Breast epithelium (tissue), 3 donors: ENCODE measurements around the gene TMEM54.

Experiments used
- POLR2A ChIP-seq: fragments of 450-650 bp; IDR thresholded peaks from one replicate; pipeline ENCODE4 v1.6.1; 2016; ENCODE audit warnings: antibody characterized with exemption, mild to moderate bottlenecking, moderate library complexity
- POLR2AphosphoS5 ChIP-seq, 3 donors: sonication (generic); formaldehyde crosslinking; IDR thresholded peaks; one replicate each; pipeline ENCODE4 v1.6.1; 2017; ENCODE audit warnings: antibody characterized with exemption in 3 of 3
- TF ChIP-seq, protein P1 (sequence below), 3 donors: fragments of 450-650 bp; IDR thresholded peaks; one replicate each; pipeline ENCODE4 v1.5.1; 2016 to 2017; ENCODE audit warnings: antibody characterized with exemption in 3 of 3, mild to moderate bottlenecking in 3 of 3, moderate library complexity in 3 of 3

DNA sequence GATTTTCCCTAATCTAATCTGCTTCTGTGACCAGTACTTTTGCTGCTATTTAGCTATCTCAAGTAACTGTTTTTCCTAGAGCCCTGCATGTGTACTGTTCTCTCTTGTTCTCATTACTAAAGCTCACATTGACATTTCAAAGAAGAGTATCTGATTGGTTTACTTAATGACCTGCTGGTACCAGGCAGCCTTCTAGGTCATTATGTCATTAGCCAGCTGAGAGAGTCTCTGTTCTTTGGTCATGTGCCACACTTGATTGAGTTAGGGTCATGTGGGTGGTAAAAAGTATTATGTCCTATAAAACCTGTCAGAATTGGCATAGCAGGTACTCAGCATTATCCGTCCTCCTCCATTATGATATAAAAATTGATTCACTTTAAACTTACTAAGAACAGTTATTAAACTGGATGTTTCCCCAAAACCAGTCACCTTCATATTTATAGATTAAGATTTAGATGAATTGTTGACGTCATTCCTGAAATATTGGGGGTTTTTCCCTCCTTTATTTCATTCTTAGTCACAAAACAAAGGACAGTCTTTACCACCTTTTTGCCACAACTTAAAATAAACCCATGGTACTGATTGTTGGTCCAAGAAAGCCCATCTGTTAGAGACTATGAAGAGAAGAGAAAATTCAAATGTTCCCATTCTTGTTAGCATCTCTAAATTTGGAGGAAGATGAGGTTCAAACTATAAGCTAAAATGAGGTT is 52.7 kb downstream of the TMEM54 start:
- no peak for TF ChIP-seq POLR2A
- TF ChIP-seq, protein P1, sequence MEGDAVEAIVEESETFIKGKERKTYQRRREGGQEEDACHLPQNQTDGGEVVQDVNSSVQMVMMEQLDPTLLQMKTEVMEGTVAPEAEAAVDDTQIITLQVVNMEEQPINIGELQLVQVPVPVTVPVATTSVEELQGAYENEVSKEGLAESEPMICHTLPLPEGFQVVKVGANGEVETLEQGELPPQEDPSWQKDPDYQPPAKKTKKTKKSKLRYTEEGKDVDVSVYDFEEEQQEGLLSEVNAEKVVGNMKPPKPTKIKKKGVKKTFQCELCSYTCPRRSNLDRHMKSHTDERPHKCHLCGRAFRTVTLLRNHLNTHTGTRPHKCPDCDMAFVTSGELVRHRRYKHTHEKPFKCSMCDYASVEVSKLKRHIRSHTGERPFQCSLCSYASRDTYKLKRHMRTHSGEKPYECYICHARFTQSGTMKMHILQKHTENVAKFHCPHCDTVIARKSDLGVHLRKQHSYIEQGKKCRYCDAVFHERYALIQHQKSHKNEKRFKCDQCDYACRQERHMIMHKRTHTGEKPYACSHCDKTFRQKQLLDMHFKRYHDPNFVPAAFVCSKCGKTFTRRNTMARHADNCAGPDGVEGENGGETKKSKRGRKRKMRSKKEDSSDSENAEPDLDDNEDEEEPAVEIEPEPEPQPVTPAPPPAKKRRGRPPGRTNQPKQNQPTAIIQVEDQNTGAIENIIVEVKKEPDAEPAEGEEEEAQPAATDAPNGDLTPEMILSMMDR (IDR thresholded peaks at IDR 0.05), result no peak
- TF ChIP-seq POLR2AphosphoS5 (IDR thresholded peaks at IDR 0.05), result no peak
